ENCODE data around the gene CYP2A6. TPM values are rescaled to one million over a fixed set of nuclear protein-coding genes. Genes with fewer than 3 reads are reported as not detected.
"Not testable (repeated sequence)": the region's sequence is repeated elsewhere in the genome, so short reads cannot be mapped to it uniquely, and the experiment has no call there.

Gene CYP2A6
- total RNA-seq, 1 experiment from 2014 or later, result not detected

DNA sequence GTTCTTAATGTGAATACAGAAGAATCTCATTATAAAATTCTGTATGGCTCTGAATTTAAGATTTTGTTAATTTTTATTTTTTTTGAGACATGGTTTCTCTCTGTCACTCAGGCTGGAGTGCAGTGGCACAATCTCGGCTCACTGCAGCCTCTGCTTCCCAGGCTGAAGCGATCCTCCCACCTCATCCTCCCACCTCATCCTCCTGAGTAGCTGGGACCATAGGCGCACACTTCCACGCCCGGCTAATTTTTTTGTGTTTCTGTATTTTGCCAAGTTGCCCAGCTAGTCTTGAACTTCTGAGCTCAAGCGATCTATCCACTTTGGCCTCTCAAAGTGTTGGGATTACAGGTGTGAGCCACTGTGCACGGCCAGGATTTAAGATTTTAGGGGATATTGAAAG is 17.5 kb upstream of the CYP2A6 start:
- no peak for DNase-seq
- Histone ChIP-seq H3K36me3 (no peaks in the 10 kb centered on the region), H3K4me1 (no peaks in the 10 kb centered on the region), H3K27ac (no peak overlapping the region), H3K9me3 (replicated peaks) (no peaks in the 10 kb centered on the region), H3K27me3 (0 out of 2 replicates have a peak, but pooled peaks cover 3% of the 10 kb centered on the region), H3K4me3 (no peak overlapping the region)

DNA sequence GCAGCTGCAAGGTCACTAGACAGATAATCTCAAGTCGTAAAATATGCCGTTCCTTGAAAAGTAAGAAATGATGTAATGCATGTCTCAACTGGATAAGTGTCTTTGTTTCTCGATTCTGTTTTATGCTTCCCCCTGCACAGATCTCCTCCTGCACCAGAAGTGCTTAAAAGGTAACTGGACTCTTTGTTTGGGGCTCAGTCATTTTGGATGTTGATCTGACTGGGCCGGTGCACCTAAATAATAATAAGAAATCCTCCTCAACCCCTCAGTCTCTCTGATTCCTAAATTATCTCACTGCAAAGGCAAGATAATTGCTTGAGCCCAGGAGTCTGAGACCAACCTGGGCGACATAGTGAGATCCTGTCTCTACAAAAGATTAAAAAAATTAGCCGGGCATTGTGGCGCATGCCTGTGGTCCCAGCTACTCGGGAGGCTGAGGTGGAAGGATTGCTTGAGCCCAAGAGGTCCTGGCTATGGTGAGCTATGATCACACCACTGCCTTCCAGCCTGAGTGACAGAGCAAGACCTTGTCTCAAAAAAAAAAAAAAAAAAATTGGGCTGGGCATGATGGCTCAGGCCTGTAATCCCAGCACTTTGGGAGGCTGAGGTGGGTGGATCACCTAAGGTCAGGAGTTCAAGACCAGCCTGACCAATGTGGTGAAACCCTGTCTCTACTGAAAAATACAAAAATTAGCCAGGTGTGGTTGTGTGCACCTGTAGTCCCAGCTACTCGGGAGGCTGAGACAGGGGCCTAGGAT is 14.7 kb upstream of the CYP2A6 start:
- H3K4me3 ChIP-seq; H3K4me1 ChIP-seq; H3K27ac ChIP-seq; H3K27me3 ChIP-seq; H3K36me3 ChIP-seq; DNase-seq; H3K9me3 ChIP-seq (replicated peaks): not testable (repeated sequence)

DNA sequence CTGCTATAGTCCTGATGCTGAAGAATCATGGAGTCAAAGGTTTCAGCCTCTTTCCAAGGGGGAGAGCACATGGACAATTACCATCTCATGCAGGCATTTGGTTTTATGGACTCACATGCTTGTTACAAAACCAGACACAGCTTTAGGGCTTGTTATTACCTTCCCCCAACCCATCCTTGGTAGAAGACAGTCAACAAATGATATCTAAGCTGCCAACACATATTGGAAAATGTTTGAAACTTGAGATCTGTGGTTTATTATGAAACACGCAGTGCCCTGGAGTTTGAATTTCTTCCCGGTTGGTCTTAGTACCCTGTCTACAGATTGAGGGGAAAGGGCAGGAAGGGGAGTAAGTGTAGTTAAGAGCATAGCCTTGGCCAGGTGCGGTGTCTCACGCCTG is 12.5 kb upstream of the CYP2A6 start:
- no peaks in the 10 kb centered on the region for H3K36me3 ChIP-seq
- H3K4me3 ChIP-seq, result no peak overlapping the region
- H3K27ac ChIP-seq, result no peak overlapping the region
- no peaks in the 10 kb centered on the region for H3K9me3 ChIP-seq (replicated peaks)
- H3K4me1 ChIP-seq, result no peaks in the 10 kb centered on the region
- no peak for DNase-seq
- H3K27me3 ChIP-seq, result peaks cover 13% of the 10 kb centered on the region; the same call in 1 of the 2 replicates

DNA sequence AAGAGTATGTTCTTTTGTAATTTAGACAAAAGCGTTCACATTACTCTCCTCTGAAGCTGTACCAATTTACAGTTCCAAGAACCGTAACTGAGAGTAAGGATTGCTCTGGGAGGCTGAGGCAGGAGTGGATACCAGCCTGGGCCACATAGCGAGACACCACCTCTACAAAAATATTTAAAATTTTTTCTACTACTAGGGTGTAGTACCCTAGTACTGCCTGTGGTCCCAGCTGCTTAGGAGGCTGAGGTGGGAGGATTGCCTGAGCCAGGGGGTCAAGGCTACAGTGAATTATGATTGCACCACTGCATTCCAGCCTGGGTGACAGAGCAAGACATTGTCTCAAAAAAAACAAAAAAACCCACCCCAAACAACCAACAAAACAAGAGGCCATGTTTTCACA is 12.1 kb upstream of the CYP2A6 start:
- Histone ChIP-seq H3K9me3 (replicated peaks) (no peaks in the 10 kb centered on the region), H3K36me3 (no peaks in the 10 kb centered on the region), H3K27me3 (peaks cover 13% of the 10 kb centered on the region; the same call in 1 of the 2 replicates), H3K4me1 (no peaks in the 10 kb centered on the region), H3K27ac (no peak overlapping the region), H3K4me3 (no peak overlapping the region)
- DNase-seq, result no peak

- DNase-seq, result no peak
- no peaks in the 10 kb centered on the region for H3K9me3 ChIP-seq (replicated peaks)
- no peaks in the 10 kb centered on the region for H3K4me1 ChIP-seq
- H3K27ac ChIP-seq, result no peak overlapping the region
- H3K27me3 ChIP-seq, result peaks cover 13% of the 10 kb centered on the region; the same call in 1 of the 2 replicates
- no peaks in the 10 kb centered on the region for H3K36me3 ChIP-seq
- H3K4me3 ChIP-seq, result no peak overlapping the region
These were observed 7.9 kb upstream of the CYP2A6 start for GRCh38 chr19:40858109-40858508.

- H3K4me1 ChIP-seq; H3K4me3 ChIP-seq; H3K27me3 ChIP-seq; H3K27ac ChIP-seq; DNase-seq; H3K36me3 ChIP-seq; H3K9me3 ChIP-seq (replicated peaks): not testable (repeated sequence)
These were observed 2.4 kb upstream of the CYP2A6 start for GRCh38 chr19:40852467-40853152.

DNA sequence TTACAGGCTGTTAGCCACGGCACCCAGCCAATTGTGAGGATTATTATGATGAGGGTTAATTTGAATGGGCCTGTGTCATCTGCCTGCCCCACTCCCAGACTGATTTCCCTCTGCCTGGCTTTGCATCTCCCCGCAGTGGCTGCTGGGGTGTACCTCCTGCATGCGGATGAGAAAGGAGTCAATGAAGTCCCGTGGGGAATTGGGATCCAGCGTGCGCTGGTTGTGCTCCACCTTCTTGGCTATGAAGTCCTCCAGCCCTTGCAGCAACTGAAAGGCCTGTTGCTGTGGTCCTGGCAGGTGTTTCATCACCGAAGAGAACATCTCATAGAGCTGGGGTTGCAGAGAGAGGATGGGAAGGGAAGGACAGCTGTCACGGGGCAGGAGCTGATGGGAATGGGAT is 3.5 kb downstream of the CYP2A6 start:
- H3K4me3 ChIP-seq; DNase-seq; H3K27me3 ChIP-seq; H3K27ac ChIP-seq; H3K9me3 ChIP-seq (replicated peaks); H3K36me3 ChIP-seq; H3K4me1 ChIP-seq: not testable (repeated sequence)

DNA sequence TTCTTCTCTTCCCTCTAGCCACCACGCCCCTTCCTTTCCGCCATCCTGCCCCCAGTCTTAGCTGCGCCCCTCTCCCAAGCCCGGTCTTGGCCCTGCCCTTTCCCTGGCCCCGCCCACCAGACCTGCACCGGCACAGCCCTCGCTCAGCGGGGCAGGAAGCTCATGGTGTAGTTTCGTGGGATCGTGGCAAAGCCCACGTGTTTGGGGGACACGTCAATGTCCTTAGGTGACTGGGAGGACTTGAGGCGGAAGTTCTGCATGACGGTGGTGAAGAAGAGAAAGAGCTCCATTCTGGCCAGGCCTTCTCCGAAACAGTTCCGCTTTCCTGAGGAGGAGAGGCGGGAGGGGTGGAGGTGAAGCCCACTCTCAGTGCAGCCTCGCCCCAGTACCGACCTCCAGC is 6.6 kb downstream of the CYP2A6 start:
- not testable (repeated sequence) for H3K27ac ChIP-seq; H3K4me3 ChIP-seq; DNase-seq; H3K4me1 ChIP-seq; H3K27me3 ChIP-seq; H3K36me3 ChIP-seq; H3K9me3 ChIP-seq (replicated peaks)

DNA sequence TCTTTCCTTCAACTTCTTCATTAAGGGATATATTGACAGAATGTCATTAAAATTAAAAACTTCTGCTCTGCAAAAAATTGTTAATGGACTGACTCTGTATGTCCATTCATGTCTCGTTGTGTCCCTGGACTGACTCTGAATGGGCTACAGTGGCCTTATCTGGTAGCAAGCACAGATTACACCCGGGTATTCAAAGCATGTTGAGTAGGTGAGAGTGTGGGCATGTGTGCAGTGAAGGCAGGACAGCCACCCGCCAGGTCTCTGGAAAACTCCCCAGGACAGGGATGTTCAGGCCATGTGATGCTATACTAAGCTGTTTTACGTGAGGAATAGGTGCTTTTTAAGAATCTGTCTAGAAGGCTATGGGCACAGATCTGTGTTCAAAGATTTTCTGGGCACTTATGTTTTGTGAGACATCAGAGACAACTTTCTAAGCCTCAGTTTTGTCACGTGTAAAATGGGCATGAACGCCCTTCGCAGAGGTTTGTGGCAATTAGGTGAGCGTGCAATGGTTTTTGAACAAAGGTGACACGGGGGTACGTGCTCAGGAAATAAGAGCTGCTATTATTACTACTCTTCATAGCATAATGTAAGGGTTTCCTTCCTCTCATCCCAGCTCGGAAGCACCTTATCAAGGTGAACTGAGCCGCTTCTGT is 7.1 kb downstream of the CYP2A6 start:
- not testable (repeated sequence) for H3K27me3 ChIP-seq; H3K4me3 ChIP-seq; H3K4me1 ChIP-seq; H3K36me3 ChIP-seq; DNase-seq; H3K27ac ChIP-seq; H3K9me3 ChIP-seq (replicated peaks)

GRCh38 chr19:40842012-40842411 is 8.2 kb downstream of the CYP2A6 start:
- H3K4me3 ChIP-seq; H3K4me1 ChIP-seq; H3K27me3 ChIP-seq; H3K27ac ChIP-seq; H3K9me3 ChIP-seq (replicated peaks); H3K36me3 ChIP-seq; DNase-seq: not testable (repeated sequence)

DNA sequence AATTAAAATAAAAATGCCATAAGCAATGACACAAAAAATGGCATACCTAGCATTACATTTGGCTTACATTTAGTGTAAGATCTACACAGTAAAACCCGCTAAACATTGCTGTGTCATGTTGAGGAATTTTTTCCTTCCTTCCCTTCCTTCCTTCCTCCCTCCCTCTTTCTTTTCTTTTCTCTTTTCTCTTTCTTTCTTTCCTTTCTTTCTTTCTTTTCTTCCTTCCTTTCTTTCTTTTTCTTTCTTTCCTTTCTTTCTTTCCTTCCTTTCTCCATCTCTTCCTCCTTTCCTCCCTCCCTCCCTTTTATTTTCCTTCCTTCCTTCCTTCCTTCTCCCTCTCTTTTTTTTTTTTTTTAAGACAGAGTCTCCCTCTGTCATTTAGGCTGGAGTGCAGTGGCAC is 11.8 kb downstream of the CYP2A6 start:
- H3K36me3 ChIP-seq; H3K4me1 ChIP-seq; H3K27ac ChIP-seq; H3K4me3 ChIP-seq; H3K27me3 ChIP-seq; DNase-seq; H3K9me3 ChIP-seq (replicated peaks): not testable (repeated sequence)

GRCh38 chr19:40836754-40837429 is 13.4 kb downstream of the CYP2A6 start:
- H3K27ac ChIP-seq, result no peak overlapping the region
- H3K36me3 ChIP-seq, result no peaks in the 10 kb centered on the region
- no peaks in the 10 kb centered on the region for H3K27me3 ChIP-seq
- H3K4me3 ChIP-seq, result no peak overlapping the region
- peaks cover 4% of the 10 kb centered on the region for H3K4me1 ChIP-seq
- no peak for DNase-seq
- no peaks in the 10 kb centered on the region for H3K9me3 ChIP-seq (replicated peaks)

GRCh38 chr19:40833728-40834533 is 16.3 kb downstream of the CYP2A6 start:
- not testable (repeated sequence) for DNase-seq; H3K36me3 ChIP-seq; H3K4me3 ChIP-seq; H3K27me3 ChIP-seq; H3K9me3 ChIP-seq (replicated peaks); H3K27ac ChIP-seq
- peaks cover 11% of the 10 kb centered on the region for H3K4me1 ChIP-seq

DNA sequence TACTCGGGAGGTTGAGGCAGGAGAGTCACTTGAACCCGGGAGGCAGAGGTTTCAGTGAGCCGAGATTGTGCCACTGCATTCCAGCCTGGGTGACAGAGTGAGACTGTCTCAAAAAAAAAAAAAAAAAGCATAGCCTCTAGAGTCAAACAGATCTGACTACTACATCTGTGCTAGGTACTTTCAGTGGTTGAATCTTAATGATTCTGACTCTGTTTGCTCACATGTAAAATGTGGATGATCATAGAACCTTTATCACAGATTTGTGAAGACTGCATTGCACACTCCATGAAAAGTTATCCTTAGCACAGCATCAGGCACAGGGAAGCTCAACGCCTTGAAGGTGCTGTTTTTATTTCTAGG is 17.8 kb downstream of the CYP2A6 start:
- peaks cover 11% of the 10 kb centered on the region for H3K4me1 ChIP-seq
- H3K36me3 ChIP-seq; H3K9me3 ChIP-seq (replicated peaks); H3K4me3 ChIP-seq; H3K27ac ChIP-seq; H3K27me3 ChIP-seq; DNase-seq: not testable (repeated sequence)
